Vagina (tissue), 2 donors: ENCODE results near the gene KMT5B. TPM values are rescaled to one million over a fixed set of nuclear protein-coding genes. Genes with fewer than 3 reads are reported as not detected.

Experiments
- DNase-seq, 2 donors: peaks; one replicate each; pipeline ENCODE4 v3.0.0-alpha.2; 2017; ENCODE audit errors: extremely low spot score in 2 of 2
- H3K27ac ChIP-seq: fragments of 200-600 bp; sonication (generic); one replicate; pipeline ENCODE4 v1.5.1; 2019
- H3K27me3 ChIP-seq: fragments of 200-600 bp; sonication (generic); one replicate; pipeline ENCODE4 v1.5.1; 2019
- H3K36me3 ChIP-seq, 2 donors: fragments of 200-600 bp; sonication (generic); one replicate each; pipeline ENCODE4 v1.5.1; 2017 to 2019
- H3K4me1 ChIP-seq: fragments of 200-600 bp; sonication (generic); one replicate; pipeline ENCODE4 v1.5.1; 2019
- H3K4me3 ChIP-seq, 2 donors: fragments of 200-600 bp; sonication (generic); 1 replicate in 1 of 2; 2 replicates in 1 of 2; pipeline ENCODE4 v1.5.1; 2016 to 2019
- H3K9me3 ChIP-seq: fragments of 200-600 bp; sonication (generic); one replicate; pipeline ENCODE4 v1.5.1; 2019
- POLR2A ChIP-seq, 2 donors: fragments of 450-650 bp; IDR thresholded peaks; one replicate each; pipeline ENCODE4 v1.6.1; 2017; ENCODE audit warnings: antibody characterized with exemption in 2 of 2, mild to moderate bottlenecking in 2 of 2, moderate library complexity in 2 of 2
- POLR2AphosphoS5 ChIP-seq, 2 donors: sonication (generic); formaldehyde crosslinking; IDR thresholded peaks; one replicate each; pipeline ENCODE4 v1.9.0; 2017; ENCODE audit warnings: antibody characterized with exemption in 2 of 2, mild to moderate bottlenecking in 2 of 2, low read depth in 1 of 2; ENCODE audit not compliant: insufficient read depth in 1 of 2
- intact Hi-C: fragments of 100-400 bp; cut with DNase I; formaldehyde crosslinking; loops from one replicate; pipeline ENCODE4 v1.15.1; 2023
- total RNA-seq: library from RNA; depleted of rRNA; stranded (reverse); fragments of >200 nt; gene quantifications from one replicate; pipeline ENCODE4 v1.2.3, GENCODE V29; 2016
- TF ChIP-seq, protein P1 (sequence below), 3 experiments: fragments of 450-650 bp in 2 of 3; fragments of 200-600 bp in 1 of 3; sonication (generic) in 1 of 3; IDR thresholded peaks; one replicate each; pipeline ENCODE4 v1.5.1; 2017 to 2019; ENCODE audit warnings: antibody characterized with exemption in 3 of 3, mild to moderate bottlenecking in 2 of 3, moderate library complexity in 2 of 3

KMT5B gene
- total RNA-seq, 1 donor from 2014 or later = 35.4 TPM

DNA sequence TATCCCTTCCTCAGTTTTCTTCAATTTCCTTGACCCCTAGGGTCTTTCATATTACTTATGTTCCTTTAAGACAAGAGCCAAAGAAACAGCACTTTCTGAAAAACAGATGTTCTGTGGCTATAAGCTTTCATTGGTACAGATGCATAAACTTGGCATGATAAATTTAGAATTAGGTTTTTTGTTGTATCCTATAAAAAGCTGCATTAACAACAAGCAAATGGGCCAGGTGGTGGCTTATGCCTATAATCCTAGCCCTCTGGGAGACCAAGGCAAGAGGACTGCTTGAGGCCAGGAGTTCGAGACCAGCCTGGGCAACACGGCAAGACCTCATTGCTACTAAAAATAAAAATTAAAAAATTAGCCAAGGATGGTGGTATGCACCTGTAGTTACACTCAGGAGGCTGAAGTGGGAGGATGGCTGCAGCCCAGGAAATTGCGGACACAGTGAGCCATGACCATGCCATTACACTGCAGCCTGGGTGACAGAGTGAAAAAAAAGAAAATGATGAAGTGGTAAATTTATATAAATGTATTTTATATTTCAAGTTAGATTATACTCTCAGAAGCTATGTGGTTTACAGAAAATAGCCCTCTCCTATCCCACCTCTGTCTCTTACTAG, 18.3 kb downstream of the KMT5B start:
- H3K36me3 ChIP-seq = no peaks in the 10 kb centered on the region
- no peak for DNase-seq
- intact Hi-C loops = no loop called here
- TF ChIP-seq, protein P1, sequence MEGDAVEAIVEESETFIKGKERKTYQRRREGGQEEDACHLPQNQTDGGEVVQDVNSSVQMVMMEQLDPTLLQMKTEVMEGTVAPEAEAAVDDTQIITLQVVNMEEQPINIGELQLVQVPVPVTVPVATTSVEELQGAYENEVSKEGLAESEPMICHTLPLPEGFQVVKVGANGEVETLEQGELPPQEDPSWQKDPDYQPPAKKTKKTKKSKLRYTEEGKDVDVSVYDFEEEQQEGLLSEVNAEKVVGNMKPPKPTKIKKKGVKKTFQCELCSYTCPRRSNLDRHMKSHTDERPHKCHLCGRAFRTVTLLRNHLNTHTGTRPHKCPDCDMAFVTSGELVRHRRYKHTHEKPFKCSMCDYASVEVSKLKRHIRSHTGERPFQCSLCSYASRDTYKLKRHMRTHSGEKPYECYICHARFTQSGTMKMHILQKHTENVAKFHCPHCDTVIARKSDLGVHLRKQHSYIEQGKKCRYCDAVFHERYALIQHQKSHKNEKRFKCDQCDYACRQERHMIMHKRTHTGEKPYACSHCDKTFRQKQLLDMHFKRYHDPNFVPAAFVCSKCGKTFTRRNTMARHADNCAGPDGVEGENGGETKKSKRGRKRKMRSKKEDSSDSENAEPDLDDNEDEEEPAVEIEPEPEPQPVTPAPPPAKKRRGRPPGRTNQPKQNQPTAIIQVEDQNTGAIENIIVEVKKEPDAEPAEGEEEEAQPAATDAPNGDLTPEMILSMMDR (IDR thresholded peaks at IDR 0.05) = no peak
- peaks cover 66% of the 10 kb centered on the region for H3K4me1 ChIP-seq
- no peak overlapping the region for H3K4me3 ChIP-seq
- no peak overlapping the region for H3K27ac ChIP-seq
- H3K27me3 ChIP-seq = no peaks in the 10 kb centered on the region
- no peaks in the 10 kb centered on the region for H3K9me3 ChIP-seq

DNA sequence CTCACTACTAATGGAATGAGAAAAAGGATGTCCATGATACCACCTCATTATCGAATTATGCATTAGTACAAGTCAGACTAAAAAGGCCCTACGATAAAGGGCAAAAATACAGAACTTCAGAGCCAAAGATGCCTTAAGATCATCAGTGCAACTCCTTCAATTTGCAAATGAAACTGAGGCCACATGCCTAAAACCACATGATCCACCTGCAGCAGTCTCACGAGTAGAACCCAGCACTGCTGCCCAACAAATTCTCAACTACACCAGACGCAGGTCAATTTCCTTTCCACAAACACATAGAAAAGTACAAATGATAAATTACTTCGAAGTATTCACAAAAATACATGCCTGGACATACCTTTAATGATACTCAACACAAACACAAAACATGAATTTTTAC, 20.1 kb downstream of the KMT5B start:
- H3K9me3 ChIP-seq = no peaks in the 10 kb centered on the region
- TF ChIP-seq, protein P1 (IDR thresholded peaks at IDR 0.05) = no peak
- TF ChIP-seq POLR2AphosphoS5 (IDR thresholded peaks at IDR 0.05; ENCODE audit: insufficient read depth in 1 of 2, low read depth in 1 of 2) (no peak), POLR2A (IDR thresholded peaks at IDR 0.05) (no peak)
- H3K27ac ChIP-seq = no peak overlapping the region
- H3K36me3 ChIP-seq = no peaks in the 10 kb centered on the region
- H3K4me1 ChIP-seq = peaks cover 54% of the 10 kb centered on the region
- DNase-seq = no peak
- no peaks in the 10 kb centered on the region for H3K27me3 ChIP-seq
- no peak overlapping the region for H3K4me3 ChIP-seq
- intact Hi-C loops = no loop called here

DNA sequence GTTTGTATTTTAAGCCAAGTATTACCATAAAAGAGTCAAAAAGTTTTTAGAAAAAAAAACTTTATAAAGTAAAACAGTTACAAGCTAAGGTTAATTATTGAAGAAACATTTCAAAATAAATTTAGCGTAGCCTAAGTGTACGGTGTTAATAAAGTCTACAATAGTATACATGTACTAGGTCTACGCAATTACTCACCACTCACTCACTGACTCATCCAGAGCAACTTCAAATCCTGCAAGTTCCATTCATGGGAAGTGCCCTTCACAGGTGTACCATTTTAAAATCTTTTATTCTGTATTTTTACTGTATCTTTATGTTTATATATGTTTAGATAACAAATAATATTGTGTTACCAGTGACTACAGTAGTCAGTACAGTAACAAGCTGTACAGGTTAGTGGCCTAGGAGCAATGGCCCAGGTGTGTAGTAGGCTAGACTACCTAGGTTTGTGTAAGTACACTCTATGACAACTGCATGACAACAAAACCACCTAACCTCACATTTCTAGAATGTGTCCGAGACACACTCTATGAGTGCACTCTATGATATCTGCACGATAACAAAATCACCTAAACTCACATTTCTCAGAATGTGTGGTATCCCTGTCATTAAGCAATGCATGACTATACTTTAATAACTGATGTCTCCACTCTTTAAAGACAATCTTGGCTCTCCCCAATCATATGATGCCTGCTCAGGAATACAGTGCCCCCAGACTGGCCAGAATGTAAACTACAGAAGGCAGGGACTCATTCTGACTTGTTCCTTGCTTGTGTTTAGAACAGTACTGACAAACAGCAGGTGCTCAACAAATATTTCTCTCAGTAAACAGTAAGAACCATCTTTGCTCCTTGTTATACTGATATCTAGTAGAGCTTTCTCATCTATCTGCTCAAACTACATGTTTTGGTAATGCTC, 21.2 kb downstream of the KMT5B start:
- Histone ChIP-seq H3K27me3 (no peaks in the 10 kb centered on the region), H3K27ac (no peak overlapping the region), H3K4me3 (no peak overlapping the region), H3K36me3 (no peaks in the 10 kb centered on the region), H3K4me1 (peaks cover 47% of the 10 kb centered on the region), H3K9me3 (no peaks in the 10 kb centered on the region)
- no peak for DNase-seq
- intact Hi-C loops = no loop called here
- TF ChIP-seq POLR2A (IDR thresholded peaks at IDR 0.05) (no peak), POLR2AphosphoS5 (IDR thresholded peaks at IDR 0.05; ENCODE audit: insufficient read depth in 1 of 2, low read depth in 1 of 2) (no peak)
- TF ChIP-seq, protein P1 (IDR thresholded peaks at IDR 0.05) = no peak

DNA sequence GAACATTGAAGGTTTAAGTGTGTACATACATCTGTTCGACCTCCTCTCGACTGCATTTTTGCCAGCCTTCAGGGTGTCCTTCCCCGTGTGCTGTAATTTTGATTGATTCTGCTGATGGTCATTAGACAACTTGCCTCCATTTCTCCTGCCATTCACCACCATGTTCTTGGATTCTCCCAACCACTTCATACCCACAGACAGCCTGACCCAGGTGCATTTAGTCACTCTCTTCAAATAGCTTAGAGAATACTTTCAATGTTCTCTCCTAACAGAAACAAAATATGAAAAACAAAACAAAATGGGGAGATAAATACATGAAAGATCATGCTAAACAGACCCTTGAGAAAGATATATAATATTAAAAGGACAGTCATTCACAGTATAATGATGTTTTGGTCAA, 23.2 kb downstream of the KMT5B start:
- TF ChIP-seq, protein P1 (IDR thresholded peaks at IDR 0.05) = no peak
- TF ChIP-seq POLR2AphosphoS5 (IDR thresholded peaks at IDR 0.05; ENCODE audit: insufficient read depth in 1 of 2, low read depth in 1 of 2) (no peak), POLR2A (IDR thresholded peaks at IDR 0.05) (no peak)
- Histone ChIP-seq H3K4me3 (no peak overlapping the region), H3K9me3 (no peaks in the 10 kb centered on the region), H3K36me3 (peaks cover 0 to 8% of the 10 kb centered on the region in 2 donors), H3K27me3 (no peaks in the 10 kb centered on the region), H3K4me1 (peaks cover 41% of the 10 kb centered on the region), H3K27ac (no peak overlapping the region)
- intact Hi-C loops = no loop called here
- DNase-seq = no peak

DNA sequence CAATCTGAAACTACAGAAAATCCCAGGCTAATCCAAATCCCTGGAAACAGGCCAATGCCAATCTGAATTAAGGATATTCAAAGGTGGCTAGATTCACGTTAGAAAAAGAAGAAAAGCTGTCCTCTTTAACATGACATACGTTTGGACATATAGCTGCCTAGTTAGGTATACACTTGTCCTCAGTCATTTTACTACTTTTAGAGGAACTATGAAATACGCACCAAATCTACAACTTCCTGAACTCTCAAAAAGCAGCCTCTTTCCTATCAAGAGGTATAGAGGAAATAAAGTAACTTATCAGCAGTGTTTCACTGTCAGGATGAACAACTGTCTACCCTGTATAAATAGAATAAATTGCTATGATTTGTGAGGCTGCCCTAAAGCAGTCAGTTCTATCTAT, 24.0 kb downstream of the KMT5B start:
- DNase-seq = no peak
- TF ChIP-seq POLR2AphosphoS5 (IDR thresholded peaks at IDR 0.05; ENCODE audit: insufficient read depth in 1 of 2, low read depth in 1 of 2) = no peak
- TF ChIP-seq POLR2A (IDR thresholded peaks at IDR 0.05) = no peak
- TF ChIP-seq, protein P1 (IDR thresholded peaks at IDR 0.05) = no peak
- H3K4me3 ChIP-seq = no peak overlapping the region
- no peak overlapping the region for H3K27ac ChIP-seq
- H3K9me3 ChIP-seq = no peaks in the 10 kb centered on the region
- intact Hi-C loops = no loop called here
- no peaks in the 10 kb centered on the region for H3K27me3 ChIP-seq
- H3K4me1 ChIP-seq = peaks cover 35% of the 10 kb centered on the region
- H3K36me3 ChIP-seq = peaks cover 0 to 17% of the 10 kb centered on the region in 2 donors
